ENCODE results near the gene LMO3.

DNA sequence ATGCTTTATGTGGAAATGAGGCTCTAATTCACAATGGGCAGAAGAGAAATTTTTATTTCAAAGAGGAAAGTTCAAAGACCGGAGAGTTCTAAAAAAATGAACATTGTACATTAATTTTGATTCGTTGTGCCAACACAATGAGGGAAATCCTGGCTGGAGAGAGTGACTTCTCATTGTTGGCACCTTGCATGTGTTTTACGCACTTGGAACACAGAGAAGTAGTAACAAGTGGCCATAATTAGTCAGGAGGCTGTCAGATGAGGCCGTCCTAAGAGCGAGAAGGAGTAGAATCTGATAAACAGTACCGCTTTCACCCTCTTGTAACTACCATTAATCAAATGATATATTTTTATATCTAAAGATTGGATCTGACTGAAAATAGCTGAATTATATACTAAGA is 6.9 kb downstream of the LMO3 start:
- TF ChIP-seq CTCF (conservative IDR thresholded peaks at IDR 0.05) (no peak), EZH2 (IDR thresholded peaks at IDR 0.05; ENCODE audit: low read depth) (no peak)
